Endothelial cell of umbilical vein (primary cell): ENCODE measurements around the gene CEP83. TPM values are rescaled to one million over a fixed set of nuclear protein-coding genes. Genes with fewer than 3 reads are reported as not detected.

Source experiments
- BruUV-seq: library from RNA; stranded (reverse); fragments of 400-500 nt; replicated peaks from 2 replicates; lab custom pipeline; 2021; lab: Mats Ljungman, UMichigan
- CTCF ChIA-PET: fragments of 300-600, 350-600 bp; sonication (Branson Sonifier 250); formaldehyde crosslinking; loops from one replicate; lab custom pipeline; 2021; ENCODE audit warnings: antibody characterized with exemption, inconsistent platforms; lab: Charles Lee
- POLR2A ChIA-PET: fragments of 300-600, 350-600 bp; sonication (Branson Sonifier 250); formaldehyde crosslinking; loops from one replicate; lab custom pipeline; 2021; ENCODE audit warnings: antibody characterized with exemption, inconsistent platforms; lab: Charles Lee
- DNase-seq: peaks from one replicate; pipeline ENCODE4 v3.0.0-alpha.2; 2011; ENCODE audit warnings: low read depth, low spot score
- FAIRE-seq: peaks from 2 replicates; lab custom pipeline; 2011; peaks lifted over from hg19 to GRCh38; lab: Jason Lieb, UNC
- H2AFZ ChIP-seq: 2 replicates; pipeline ENCODE4 v1.6.0; 2012; ENCODE audit warnings: low read depth, low read length, control low read depth, inconsistent platforms
- H3K27ac ChIP-seq: 2 replicates; pipeline ENCODE4 v1.5.1; 2011; ENCODE audit warnings: low read depth, mild to moderate bottlenecking, control low read depth, low read length, moderate library complexity; ENCODE audit not compliant: insufficient read depth
- H3K27me3 ChIP-seq, 2 experiments: 2 replicates each; pipeline versions ENCODE4 v1.6.0 to v1.6.1; 2011; ENCODE audit warnings: low read length in 2 of 2, mixed read lengths in 1 of 2; ENCODE audit not compliant: control insufficient read depth in 2 of 2, insufficient read depth in 2 of 2
- H3K36me3 ChIP-seq, 2 experiments: 2 replicates in 1 of 2; 3 replicates in 1 of 2; pipeline ENCODE4 v1.5.1; 2011; ENCODE audit warnings: low read length in 2 of 2, mild to moderate bottlenecking in 1 of 2, moderate library complexity in 1 of 2; ENCODE audit not compliant: control insufficient read depth in 2 of 2, insufficient read depth in 2 of 2; ENCODE audit errors: extremely low read depth in 1 of 2
- H3K4me1 ChIP-seq: 3 replicates; pipeline ENCODE4 v1.5.1; 2011; ENCODE audit warnings: mild to moderate bottlenecking, low read length; ENCODE audit not compliant: control insufficient read depth, insufficient read depth; ENCODE audit errors: extremely low read depth
- H3K4me2 ChIP-seq: 2 replicates; pipeline ENCODE4 v1.6.1; 2011; ENCODE audit warnings: low read length, control low read depth, mixed read lengths; ENCODE audit not compliant: insufficient read depth
- H3K4me3 ChIP-seq, 3 experiments: fragments of 200-600 bp in 1 of 3; sonication (generic), shearing (Covaris generic) in 1 of 3; replicated peaks in 1 of 3; 2 replicates each; pipeline ENCODE4 v1.5.1; 2011 to 2016; ENCODE audit warnings: control low read depth in 3 of 3, low read length in 3 of 3, mild to moderate bottlenecking in 2 of 3, inconsistent platforms in 1 of 3, low read depth in 1 of 3, moderate library complexity in 1 of 3; ENCODE audit not compliant: insufficient read depth in 1 of 3
- H3K79me2 ChIP-seq: 2 replicates; pipeline ENCODE4 v1.6.0; 2012; ENCODE audit warnings: low read length, inconsistent platforms; ENCODE audit not compliant: control insufficient read depth, insufficient read depth
- H3K9ac ChIP-seq: replicated peaks from 2 replicates; pipeline ENCODE3; 2011; ENCODE audit warnings: low read length, control low read depth; ENCODE audit not compliant: insufficient read depth; ENCODE audit errors: extremely low read depth
- H3K9me1 ChIP-seq: replicated peaks from 3 replicates; pipeline ENCODE4 v1.6.0; 2011; ENCODE audit warnings: mild to moderate bottlenecking, low read length; ENCODE audit not compliant: control insufficient read depth, insufficient read depth; ENCODE audit errors: extremely low read depth
- H3K9me3 ChIP-seq: replicated peaks from 2 replicates; pipeline ENCODE4 v1.5.1; 2012; ENCODE audit warnings: low read length, inconsistent platforms; ENCODE audit not compliant: control insufficient read depth, insufficient read depth
- H4K20me1 ChIP-seq: replicated peaks from 2 replicates; pipeline ENCODE3; 2011; ENCODE audit warnings: mild to moderate bottlenecking, low read length; ENCODE audit not compliant: control insufficient read depth, insufficient read depth; ENCODE audit errors: extremely low read depth
- CTCF ChIP-seq, 2 donors: IDR thresholded peaks; 1 replicate in 1 of 2; 2 replicates in 1 of 2; pipeline ENCODE4 v1.5.1; 2011; ENCODE audit warnings: low read length in 2 of 2, mild to moderate bottlenecking in 2 of 2, moderate library complexity in 2 of 2, control low read depth in 1 of 2, inconsistent platforms in 1 of 2, low read depth in 1 of 2; ENCODE audit not compliant: insufficient read depth in 1 of 2; ENCODE audit errors: extremely low read depth in 1 of 2
- EZH2 ChIP-seq: IDR thresholded peaks from 2 replicates; pipeline ENCODE4 v1.6.1; 2012; ENCODE audit warnings: borderline replicate concordance, low read depth, mild to moderate bottlenecking, moderate library complexity, low read length, inconsistent platforms; ENCODE audit not compliant: severe bottlenecking
- FOS ChIP-seq: IDR thresholded peaks from 2 replicates; pipeline ENCODE4 v1.6.1; 2011; ENCODE audit warnings: mild to moderate bottlenecking, low read length, moderate library complexity, borderline replicate concordance; ENCODE audit not compliant: insufficient read depth
- GATA2 ChIP-seq: IDR thresholded peaks from 2 replicates; pipeline ENCODE4 v1.7.0; 2011; ENCODE audit warnings: low read depth, mild to moderate bottlenecking, moderate library complexity, mixed read lengths, low read length; ENCODE audit not compliant: insufficient read length, insufficient read depth
- JUN ChIP-seq: IDR thresholded peaks from 2 replicates; pipeline ENCODE4 v1.6.1; 2011; ENCODE audit warnings: borderline replicate concordance, low read depth; ENCODE audit not compliant: insufficient read length, insufficient read depth
- MAX ChIP-seq: IDR thresholded peaks from 2 replicates; pipeline ENCODE4 v1.6.1; 2011; ENCODE audit not compliant: insufficient read depth, insufficient read length
- MYC ChIP-seq: IDR thresholded peaks from one replicate; pipeline ENCODE4 v1.6.1; 2011; ENCODE audit warnings: mild to moderate bottlenecking, low read depth, low read length
- POLR2A ChIP-seq: IDR thresholded peaks from 2 replicates; pipeline ENCODE4 v1.6.1; 2012; ENCODE audit warnings: low read depth, mild to moderate bottlenecking, control low read depth, low read length
- POLR2AphosphoS5 ChIP-seq: IDR thresholded peaks from 2 replicates; pipeline ENCODE4 v1.6.1; 2012; ENCODE audit warnings: low read depth, mild to moderate bottlenecking, control low read depth, low read length, moderate library complexity; ENCODE audit not compliant: insufficient read depth
- dilution Hi-C: fragments of 300-500 bp; cut with MboI; formaldehyde crosslinking; loops from one replicate; pipeline ENCODE4 v1.15.0; 2019; ENCODE audit warnings: low sequenced_read_pairs; ENCODE audit not compliant: extremely low pct_ligation_motif_present
- intact Hi-C: fragments of 100-400 bp; cut with micrococcal nuclease; formaldehyde crosslinking; loops from one replicate; pipeline ENCODE4 v1.10.0; 2022
- polyA plus RNA-seq, 4 experiments: library from polyadenylated mRNA; depleted of rRNA in 3 of 4; stranded (reverse) in 3 of 4; unstranded in 1 of 4; fragments of >200 nt; gene quantifications; 2 replicates each; pipeline versions ENCODE4 v1.2.1 to v1.2.3, GENCODE V29; 2011 to 2012; ENCODE audit warnings: missing spikeins in 1 of 4
- total RNA-seq: library from RNA; stranded (reverse); gene quantifications from 2 replicates; pipeline ENCODE4 v1.2.3, GENCODE V29; 2021

Gene CEP83
- total and polyA plus RNA-seq, 2 donors (not counting 3 experiments of a cell fraction or from before 2014, with no cell fraction given): 2.9 to 15.3 TPM

- Histone ChIP-seq H3K4me3 (no peak overlapping the region), H3K27ac (no peak overlapping the region), H3K9me3 (no peaks in the 10 kb centered on the region), H3K27me3 (no peaks in the 10 kb centered on the region), H4K20me1 (no peaks in the 10 kb centered on the region), H3K36me3 (no peaks in the 10 kb centered on the region), H3K4me1 (no peaks in the 10 kb centered on the region), H3K79me2 (no peaks in the 10 kb centered on the region), H3K9ac (no peak overlapping the region), H3K4me2 (no peak overlapping the region), H3K9me1 (no peaks in the 10 kb centered on the region), H2AFZ (no peak overlapping the region)
- no TSS peak for BruUV-seq
- intact Hi-C loops (no loop called here), dilution Hi-C loops (no loop called here)
- DNase-seq: no peak
- ChIA-PET POLR2A (no interaction called here), CTCF (interaction anchor here (1.4 to 1.7 kb wide), 2 partner anchors 7 to 26 kb away, joined by 3 to 4 read pairs; no protein-coding TSS in a partner anchor)
- FAIRE-seq: no peak
- no peak for TF ChIP-seq GATA2
- TF ChIP-seq MYC: no peak
- TF ChIP-seq JUN: no peak
- no peak for TF ChIP-seq EZH2
- TF ChIP-seq CTCF (IDR thresholded peaks at IDR 0.05; ENCODE audit: extremely low read depth in 1 of 2, insufficient read depth in 1 of 2, low read depth in 1 of 2, low read length in 2 of 2): no peak
- no peak for TF ChIP-seq POLR2AphosphoS5
- no peak for TF ChIP-seq FOS
- TF ChIP-seq MAX: no peak
- TF ChIP-seq POLR2A: no peak
Measured at GRCh38 chr12:94405413-94406116, 54.1 kb downstream of the CEP83 start.
